Inflammatory macrophage treated with lipopolysaccharide for 4 hours (primary cell): ENCODE measurements around the gene FOXN4.

Source experiments
- DNase-seq: peaks from one replicate; pipeline ENCODE4 v3.0.0-alpha.2; 2020

The FOXN4 gene

GRCh38 chr12:109255377-109255776, 53.7 kb downstream of the FOXN4 start:
- DNase-seq = no peak

GRCh38 chr12:109253913-109254544, 55.1 kb downstream of the FOXN4 start:
- DNase-seq = no peak

- DNase-seq = no peak
Measured at GRCh38 chr12:109252799-109253198, 56.3 kb downstream of the FOXN4 start.

- no peak for DNase-seq
Measured at GRCh38 chr12:109250523-109250922, 58.6 kb downstream of the FOXN4 start.

- DNase-seq = no peak
Measured at GRCh38 chr12:109247831-109248654, 61.0 kb downstream of the FOXN4 start.

- DNase-seq = no peak
Measured at GRCh38 chr12:109246221-109246620, 62.9 kb downstream of the FOXN4 start.

GRCh38 chr12:109244073-109244472, 65.0 kb downstream of the FOXN4 start:
- no peak for DNase-seq

- DNase-seq = no peak
Measured at GRCh38 chr12:109241936-109242335, 67.1 kb downstream of the FOXN4 start.

- no peak for DNase-seq
Measured at GRCh38 chr12:109240365-109240764, 68.7 kb downstream of the FOXN4 start.

GRCh38 chr12:109239691-109240090, 69.4 kb downstream of the FOXN4 start:
- DNase-seq = no peak

- no peak for DNase-seq
Measured at GRCh38 chr12:109239179-109239578, 69.9 kb downstream of the FOXN4 start.

- DNase-seq = no peak
Measured at GRCh38 chr12:109236257-109236656, 72.8 kb downstream of the FOXN4 start.

GRCh38 chr12:109234012-109234411, 75.1 kb downstream of the FOXN4 start:
- no peak for DNase-seq

GRCh38 chr12:109232731-109233130, 76.4 kb downstream of the FOXN4 start:
- no peak for DNase-seq

GRCh38 chr12:109230193-109230592, 78.9 kb downstream of the FOXN4 start:
- no peak for DNase-seq

- no peak for DNase-seq
Measured at GRCh38 chr12:109228664-109229063, 80.4 kb downstream of the FOXN4 start.
